Neuronal stem cell (in vitro differentiated cells): ENCODE data around the gene RARB.

Source experiments
- DNase-seq: peaks from one replicate; pipeline ENCODE4 v3.0.0-alpha.2; 2013; ENCODE audit warnings: low spot score
- H2AFZ ChIP-seq: one replicate; pipeline ENCODE4 v1.6.1; 2013; ENCODE audit warnings: mild to moderate bottlenecking, low read length, inconsistent platforms
- H2AK5ac ChIP-seq: 2 replicates; pipeline ENCODE4 v1.6.1; 2013; ENCODE audit warnings: low read depth, mild to moderate bottlenecking, inconsistent platforms, low read length, moderate library complexity, mixed read lengths
- H2BK120ac ChIP-seq: 2 replicates; pipeline ENCODE4 v1.6.1; 2013; ENCODE audit warnings: low read depth, mild to moderate bottlenecking, inconsistent platforms, low read length, moderate library complexity, mixed read lengths
- H2BK12ac ChIP-seq: one replicate; pipeline ENCODE4 v1.6.1; 2013; ENCODE audit warnings: low read length, inconsistent platforms
- H2BK15ac ChIP-seq: 2 replicates; pipeline ENCODE4 v1.6.1; 2013; ENCODE audit warnings: mild to moderate bottlenecking, low read length, inconsistent platforms, mixed read lengths
- H2BK5ac ChIP-seq: one replicate; pipeline ENCODE4 v1.6.1; 2013; ENCODE audit warnings: inconsistent platforms, mild to moderate bottlenecking, low read length, moderate library complexity
- H3K14ac ChIP-seq: one replicate; pipeline ENCODE4 v1.6.1; 2013; ENCODE audit warnings: low read length, inconsistent platforms
- H3K18ac ChIP-seq: 2 replicates; pipeline ENCODE4 v1.6.1; 2013; ENCODE audit warnings: low read length, inconsistent platforms
- H3K23ac ChIP-seq: 2 replicates; pipeline ENCODE4 v1.6.1; 2013; ENCODE audit warnings: low read depth, mild to moderate bottlenecking, mixed read lengths, low read length, inconsistent platforms; ENCODE audit not compliant: poor library complexity
- H3K27ac ChIP-seq: replicated peaks from 3 replicates; pipeline ENCODE4 v1.5.1; 2013; ENCODE audit warnings: low read length, inconsistent platforms
- H3K27me3 ChIP-seq, 3 experiments: 2 replicates each; pipeline ENCODE4 v1.6.1; 2013; ENCODE audit warnings: low read length in 3 of 3, mild to moderate bottlenecking in 2 of 3, inconsistent platforms in 1 of 3, low read depth in 1 of 3, mixed read lengths in 1 of 3, moderate library complexity in 1 of 3; ENCODE audit not compliant: control insufficient read depth in 3 of 3, insufficient read depth in 3 of 3
- H3K36me3 ChIP-seq, 2 donors: replicated peaks in 1 of 2; 2 replicates each; pipeline ENCODE4 v1.6.1; 2013; ENCODE audit warnings: low read length in 2 of 2; ENCODE audit not compliant: control insufficient read depth in 2 of 2, insufficient read depth in 2 of 2
- H3K4ac ChIP-seq: 2 replicates; pipeline ENCODE4 v1.6.1; 2013; ENCODE audit warnings: inconsistent platforms, mild to moderate bottlenecking, low read length, moderate library complexity
- H3K4me1 ChIP-seq, 2 donors: 1 replicate in 1 of 2; 2 replicates in 1 of 2; pipeline ENCODE4 v1.6.1; 2013; ENCODE audit warnings: low read length in 2 of 2, low read depth in 1 of 2; ENCODE audit not compliant: control insufficient read depth in 2 of 2, insufficient read depth in 1 of 2
- H3K4me2 ChIP-seq: one replicate; pipeline ENCODE4 v1.6.1; 2013; ENCODE audit warnings: mild to moderate bottlenecking, low read length, inconsistent platforms; ENCODE audit not compliant: insufficient read depth, poor library complexity, severe bottlenecking
- H3K4me3 ChIP-seq, 2 donors: 2 replicates each; pipeline ENCODE4 v1.5.1; 2013; ENCODE audit warnings: low read length in 2 of 2, mild to moderate bottlenecking in 2 of 2, inconsistent platforms in 1 of 2, moderate library complexity in 1 of 2
- H3K79me1 ChIP-seq: one replicate; pipeline ENCODE4 v1.6.1; 2013; ENCODE audit warnings: low read depth, mild to moderate bottlenecking, inconsistent platforms, low read length, moderate library complexity
- H3K9ac ChIP-seq: one replicate; pipeline ENCODE4 v1.6.1; 2013; ENCODE audit warnings: mild to moderate bottlenecking, low read depth, low read length, inconsistent platforms; ENCODE audit not compliant: poor library complexity
- H3K9me3 ChIP-seq, 2 donors: replicated peaks in 1 of 2; 2 replicates each; pipeline versions ENCODE3 to v1.6.1; 2013; ENCODE audit warnings: low read length in 2 of 2, mild to moderate bottlenecking in 2 of 2, inconsistent platforms in 1 of 2, low read depth in 1 of 2, mixed read lengths in 1 of 2, moderate library complexity in 1 of 2; ENCODE audit not compliant: control insufficient read depth in 2 of 2, insufficient read depth in 1 of 2
- H4K8ac ChIP-seq: one replicate; pipeline ENCODE4 v1.6.1; 2013; ENCODE audit warnings: low read depth, mild to moderate bottlenecking, inconsistent platforms, low read length, moderate library complexity
- H4K91ac ChIP-seq: one replicate; pipeline ENCODE4 v1.6.1; 2013; ENCODE audit warnings: low read length, low read depth, mild to moderate bottlenecking, inconsistent platforms; ENCODE audit not compliant: poor library complexity
- WGBS, 2 donors: extraction: QIAGEN DNeasy Blood & Tissue Kit; methylation state at CpG; one replicate each; pipeline ENCODE4 v1.1.7; 2013; ENCODE audit warnings: missing lambda C conversion rate in 2 of 2, mixed read lengths in 1 of 2; ENCODE audit not compliant: insufficient read length in 2 of 2, insufficient replicate concordance in 1 of 2; ENCODE audit errors: extremely low coverage in 2 of 2; 5-methylcytosine and 5-hydroxymethylcytosine counted together

RARB gene

GRCh38 chr3:25573386-25574171 is 145.5 kb downstream of the RARB start:
- Histone ChIP-seq H3K14ac (no peak overlapping the region), H2BK15ac (no peak overlapping the region), H2BK5ac (no peak overlapping the region), H3K27me3 (no peaks in the 10 kb centered on the region), H3K18ac (peak overlapping the region; percentile 11), H3K23ac (no peak overlapping the region), H3K79me1 (no peaks in the 10 kb centered on the region), H3K4ac (no peak overlapping the region), H3K4me2 (no peak overlapping the region), H2BK120ac (no peak overlapping the region), H3K9me3 (no peaks in the 10 kb centered on the region), H4K8ac (no peak overlapping the region), H2BK12ac (no peak overlapping the region), H2AK5ac (no peak overlapping the region), H3K4me1 (peaks cover 2 to 14% of the 10 kb centered on the region in 2 donors), H3K4me3 (no peak overlapping the region), H4K91ac (no peak overlapping the region), H2AFZ (peak overlapping the region; percentile 72), H3K27ac (no peak overlapping the region), H3K9ac (no peak overlapping the region), H3K36me3 (no peaks in the 10 kb centered on the region)
- WGBS, 2 donors, result no CpG with 5 or more reads among the region's 19 CpGs
- DNase-seq, result no peak

GRCh38 chr3:25574172-25574765 is 146.2 kb downstream of the RARB start:
- Histone ChIP-seq H2BK15ac (no peak overlapping the region), H2BK12ac (no peak overlapping the region), H3K18ac (no peak overlapping the region), H2AFZ (peak overlapping the region; percentile 72), H3K4me3 (no peak overlapping the region), H4K91ac (no peak overlapping the region), H3K4me2 (no peak overlapping the region), H3K9ac (no peak overlapping the region), H3K36me3 (no peaks in the 10 kb centered on the region), H2AK5ac (no peak overlapping the region), H2BK120ac (no peak overlapping the region), H3K27me3 (no peaks in the 10 kb centered on the region), H3K9me3 (no peaks in the 10 kb centered on the region), H2BK5ac (no peak overlapping the region), H4K8ac (no peak overlapping the region), H3K79me1 (no peaks in the 10 kb centered on the region), H3K14ac (no peak overlapping the region), H3K27ac (no peak overlapping the region), H3K4me1 (peaks cover 2 to 13% of the 10 kb centered on the region in 2 donors), H3K23ac (no peak overlapping the region), H3K4ac (no peak overlapping the region)
- DNase-seq, result no peak
- no CpG with 5 or more reads among the region's 16 CpGs for WGBS, 2 donors

- Histone ChIP-seq H3K4me2 (no peak overlapping the region), H3K4me1 (peaks cover 2 to 7% of the 10 kb centered on the region in 2 donors), H2BK5ac (no peak overlapping the region), H3K4me3 (no peak overlapping the region), H2BK12ac (no peak overlapping the region), H3K36me3 (no peaks in the 10 kb centered on the region), H3K14ac (no peak overlapping the region), H4K91ac (no peak overlapping the region), H3K9me3 (no peaks in the 10 kb centered on the region), H3K4ac (no peak overlapping the region), H2AK5ac (no peak overlapping the region), H2AFZ (no peak overlapping the region), H3K27me3 (no peaks in the 10 kb centered on the region), H2BK120ac (no peak overlapping the region), H3K18ac (no peak overlapping the region), H3K79me1 (no peaks in the 10 kb centered on the region), H2BK15ac (no peak overlapping the region), H3K23ac (no peak overlapping the region), H3K27ac (no peak overlapping the region), H3K9ac (no peak overlapping the region), H4K8ac (no peak overlapping the region)
- WGBS, 2 donors, result no CpG with 5 or more reads among the region's 12 CpGs
- no peak for DNase-seq
Measured at GRCh38 chr3:25575001-25575400, 146.9 kb downstream of the RARB start.

- Histone ChIP-seq H2BK5ac (no peak overlapping the region), H2AFZ (no peak overlapping the region), H3K23ac (no peak overlapping the region), H3K9me3 (no peaks in the 10 kb centered on the region), H4K8ac (no peak overlapping the region), H2AK5ac (no peak overlapping the region), H3K79me1 (no peaks in the 10 kb centered on the region), H2BK120ac (no peak overlapping the region), H4K91ac (no peak overlapping the region), H3K4me3 (no peak overlapping the region), H3K4ac (no peak overlapping the region), H3K4me1 (peaks cover 2 to 6% of the 10 kb centered on the region in 2 donors), H3K18ac (no peak overlapping the region), H3K36me3 (no peaks in the 10 kb centered on the region), H2BK12ac (no peak overlapping the region), H2BK15ac (no peak overlapping the region), H3K9ac (no peak overlapping the region), H3K27ac (no peak overlapping the region), H3K14ac (no peak overlapping the region), H3K4me2 (no peak overlapping the region), H3K27me3 (no peaks in the 10 kb centered on the region)
- no peak for DNase-seq
- no CpG with 5 or more reads among the region's 4 CpGs for WGBS, 2 donors
Measured at GRCh38 chr3:25576146-25576545, 148.1 kb downstream of the RARB start.
